ENCODE results near the gene CUX1. TPM values are rescaled to one million over a fixed set of nuclear protein-coding genes. Genes with fewer than 3 reads are reported as not detected.

The CUX1 gene
- total RNA-seq, 1 experiment from 2014 or later: 53.5 TPM

DNA sequence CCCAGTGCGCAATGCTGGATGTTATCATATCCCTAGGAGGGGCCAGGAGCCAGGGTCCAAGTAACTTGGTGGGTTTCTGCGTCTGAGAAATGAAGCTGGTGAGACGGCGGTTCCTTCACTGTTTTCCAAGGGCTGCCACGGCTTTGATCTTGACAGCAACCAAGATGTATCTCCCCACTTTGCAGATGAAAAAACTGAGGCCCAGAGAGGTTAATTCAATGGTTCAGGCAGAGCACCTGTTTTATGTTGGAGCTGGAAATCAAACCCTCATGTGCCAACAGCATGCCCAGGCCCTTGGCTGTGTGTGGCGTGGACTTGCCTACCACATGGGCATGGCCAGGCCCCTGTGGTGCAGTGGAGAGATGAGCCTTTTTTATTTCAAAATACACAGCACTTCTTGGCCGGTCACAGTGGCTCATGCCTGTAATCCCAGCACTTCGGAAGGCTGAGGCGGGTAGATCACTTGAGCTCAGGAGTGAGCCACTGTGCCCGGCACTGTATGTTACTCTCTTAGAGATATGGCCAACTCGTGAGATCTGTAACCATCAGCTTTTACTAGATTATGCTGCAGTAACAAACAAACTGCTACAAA, 244.0 kb downstream of the CUX1 start:
- TF ChIP-seq, protein P1, sequence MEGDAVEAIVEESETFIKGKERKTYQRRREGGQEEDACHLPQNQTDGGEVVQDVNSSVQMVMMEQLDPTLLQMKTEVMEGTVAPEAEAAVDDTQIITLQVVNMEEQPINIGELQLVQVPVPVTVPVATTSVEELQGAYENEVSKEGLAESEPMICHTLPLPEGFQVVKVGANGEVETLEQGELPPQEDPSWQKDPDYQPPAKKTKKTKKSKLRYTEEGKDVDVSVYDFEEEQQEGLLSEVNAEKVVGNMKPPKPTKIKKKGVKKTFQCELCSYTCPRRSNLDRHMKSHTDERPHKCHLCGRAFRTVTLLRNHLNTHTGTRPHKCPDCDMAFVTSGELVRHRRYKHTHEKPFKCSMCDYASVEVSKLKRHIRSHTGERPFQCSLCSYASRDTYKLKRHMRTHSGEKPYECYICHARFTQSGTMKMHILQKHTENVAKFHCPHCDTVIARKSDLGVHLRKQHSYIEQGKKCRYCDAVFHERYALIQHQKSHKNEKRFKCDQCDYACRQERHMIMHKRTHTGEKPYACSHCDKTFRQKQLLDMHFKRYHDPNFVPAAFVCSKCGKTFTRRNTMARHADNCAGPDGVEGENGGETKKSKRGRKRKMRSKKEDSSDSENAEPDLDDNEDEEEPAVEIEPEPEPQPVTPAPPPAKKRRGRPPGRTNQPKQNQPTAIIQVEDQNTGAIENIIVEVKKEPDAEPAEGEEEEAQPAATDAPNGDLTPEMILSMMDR (conservative IDR thresholded peaks at IDR 0.05): no peak
- no peaks in the 10 kb centered on the region; the same call in 1 of the 2 replicates for H3K4me1 ChIP-seq (ENCODE audit: insufficient read depth, low read length)
- H3K27ac ChIP-seq (ENCODE audit: insufficient read length, low read depth, low read length): no peak overlapping the region
- no peak overlapping the region for H2BK5ac ChIP-seq (ENCODE audit: insufficient read length, low read length)
- H2BK12ac ChIP-seq (ENCODE audit: insufficient read length, low read depth, low read length): no peak overlapping the region
- H3K14ac ChIP-seq (ENCODE audit: insufficient read depth, low read length): no peak overlapping the region
- H4K8ac ChIP-seq (replicated peaks; ENCODE audit: insufficient read length, low read depth, low read length): no peak overlapping the region
- no CpG with 5 or more reads among the region's 11 CpGs for WGBS (ENCODE audit: extremely low coverage, insufficient read length, low lambda C conversion rate)
- no peak overlapping the region for H3K56ac ChIP-seq (ENCODE audit: insufficient read length, low read depth, low read length)
- H3K4me2 ChIP-seq (ENCODE audit: insufficient read depth, insufficient read length, low read length): no peak overlapping the region
- no peaks in the 10 kb centered on the region for H3K23me2 ChIP-seq (ENCODE audit: insufficient read length, low read depth, low read length, poor library complexity, severe bottlenecking)
- H2AK5ac ChIP-seq (ENCODE audit: insufficient read length, low read length): no peak overlapping the region
- H3K27ac Mint-ChIP-seq: peak overlapping the region; percentile 10 to 64 (median 62); a peak in 3 of 7 replicates
- peaks cover 16 to 20% of the 10 kb centered on the region in 2 experiments for H3K4me1 Mint-ChIP-seq
- no peak overlapping the region for H3K9ac ChIP-seq (ENCODE audit: extremely low read depth, insufficient read length, low read length)
- H3K79me2 ChIP-seq (ENCODE audit: insufficient read depth, low read length): no peaks in the 10 kb centered on the region; the same call in 1 of the 2 replicates
- peaks cover 0 to 5% (median 5%) of the 10 kb centered on the region in 3 experiments; a peak in 3 of 7 replicates for H3K36me3 Mint-ChIP-seq (ENCODE audit: insufficient read depth in 1 of 3, low read depth in 3 of 3)
- H3K27me3 Mint-ChIP-seq (ENCODE audit: low read depth): no peaks in the 10 kb centered on the region
- H3K9me3 ChIP-seq (ENCODE audit: control insufficient read depth, low read depth, low read length): no peaks in the 10 kb centered on the region
- H2BK20ac ChIP-seq (ENCODE audit: low read depth, low read length, poor library complexity, severe bottlenecking): no peak overlapping the region
- H3K4ac ChIP-seq (ENCODE audit: low read depth, low read length): no peak overlapping the region
- H3K79me1 ChIP-seq (ENCODE audit: insufficient read depth, low read depth, low read length, poor library complexity, severe bottlenecking): peaks cover 3% of the 10 kb centered on the region
- H3K4me3 Mint-ChIP-seq: no peak overlapping the region
- DNase-seq: no peak
- H3K9me3 Mint-ChIP-seq: no peaks in the 10 kb centered on the region
- no peaks in the 10 kb centered on the region for H3K27me3 ChIP-seq (ENCODE audit: insufficient read depth, low read length)
- no peak overlapping the region for H2BK15ac ChIP-seq (ENCODE audit: low read depth, low read length)
- no peak overlapping the region for H2AFZ ChIP-seq (ENCODE audit: low read length)
- no peak overlapping the region for H3K18ac ChIP-seq (ENCODE audit: insufficient read length, low read depth, low read length)
- H2BK120ac ChIP-seq (ENCODE audit: low read depth, low read length, poor library complexity, severe bottlenecking): no peak overlapping the region
- peaks cover 8% of the 10 kb centered on the region for H4K20me1 ChIP-seq (ENCODE audit: control insufficient read depth, insufficient read depth, insufficient read length)
- H3T11ph ChIP-seq (ENCODE audit: low read length): no peak overlapping the region
- no peak overlapping the region for H4K91ac ChIP-seq (ENCODE audit: insufficient read length, low read depth, low read length)
- no peak overlapping the region for H3K23ac ChIP-seq (ENCODE audit: insufficient read length, low read depth, low read length)
- H4K5ac ChIP-seq (ENCODE audit: insufficient read length, low read depth, low read length): no peak overlapping the region

All from H9 (cell line).